Measurements from ENCODE around the gene ESYT2. TPM values are rescaled to one million over a fixed set of nuclear protein-coding genes. Genes with fewer than 3 reads are reported as not detected.
"Not testable (repeated sequence)": the region's sequence is repeated elsewhere in the genome, so short reads cannot be mapped to it uniquely, and the experiment has no call there.

ESYT2 gene
- total RNA-seq, 2 donors from 2014 or later, result 54.4 to 73.3 TPM

GRCh38 chr7:158723714-158724385, 105.5 kb downstream of the ESYT2 start:
- ATAC-seq (peak in 1 of 2 donors; percentile 30), DNase-seq (ENCODE audit: low spot score in 2 of 2) (no peak)
- no peak overlapping the region for H3K27ac Mint-ChIP-seq
- peaks cover 0 to 3% of the 10 kb centered on the region in 2 donors for H3K9me3 Mint-ChIP-seq
- H3K36me3 Mint-ChIP-seq, result no peaks in the 10 kb centered on the region

- ATAC-seq (peak in 1 of 2 donors; percentile 16), DNase-seq (ENCODE audit: low spot score in 2 of 2) (no peak)
- Mint-ChIP-seq H3K27ac (no peak overlapping the region), H3K36me3 (no peaks in the 10 kb centered on the region), H3K9me3 (peaks cover 0 to 3% of the 10 kb centered on the region in 2 donors)
Observed at GRCh38 chr7:158723266-158723665, 106.0 kb downstream of the ESYT2 start.

GRCh38 chr7:158722574-158723237, 106.6 kb downstream of the ESYT2 start:
- Mint-ChIP-seq H3K36me3 (no peaks in the 10 kb centered on the region), H3K9me3 (peaks cover 0 to 3% of the 10 kb centered on the region in 2 donors), H3K27ac (peak overlapping the region in 1 of 2 donors; percentile 9)
- ATAC-seq (peak in 1 of 2 donors; percentile 29), DNase-seq (ENCODE audit: low spot score in 2 of 2) (no peak)

- DNase-seq (ENCODE audit: low spot score in 2 of 2), result no peak
Observed at GRCh38 chr7:158720112-158720511, 109.2 kb downstream of the ESYT2 start.

GRCh38 chr7:158716802-158717201, 112.5 kb downstream of the ESYT2 start:
- Mint-ChIP-seq H3K36me3 (no peaks in the 10 kb centered on the region), H3K27ac (no peak overlapping the region), H3K9me3 (no peaks in the 10 kb centered on the region)
- ATAC-seq (no peak), DNase-seq (ENCODE audit: low spot score in 2 of 2) (no peak)

More at GRCh38 chr7:158720112-158720511, 109.2 kb downstream of the ESYT2 start:
- ATAC-seq, result no peak
- no peaks in the 10 kb centered on the region for H3K36me3 Mint-ChIP-seq
- H3K9me3 Mint-ChIP-seq, result no peaks in the 10 kb centered on the region
- H3K27ac Mint-ChIP-seq, result no peak overlapping the region

GRCh38 chr7:158710651-158711102, 118.6 kb downstream of the ESYT2 start:
- ATAC-seq (peak in 1 of 2 donors; percentile 42), DNase-seq (ENCODE audit: low spot score in 2 of 2) (no peak)
- Mint-ChIP-seq H3K9me3 (no peaks in the 10 kb centered on the region), H3K27ac (no peak overlapping the region), H3K36me3 (peaks cover 0 to 8% of the 10 kb centered on the region in 2 donors)

- H3K36me3 Mint-ChIP-seq, result peaks cover 10 to 20% of the 10 kb centered on the region in 2 donors
- H3K27ac Mint-ChIP-seq, result no peak overlapping the region
- no peak for DNase-seq (ENCODE audit: low spot score in 2 of 2)
- ATAC-seq, result no peak
- no peaks in the 10 kb centered on the region for H3K9me3 Mint-ChIP-seq
Observed at GRCh38 chr7:158707610-158708009, 121.7 kb downstream of the ESYT2 start.

- Mint-ChIP-seq H3K27ac (no peak overlapping the region), H3K9me3 (no peaks in the 10 kb centered on the region), H3K36me3 (peaks cover 10 to 25% of the 10 kb centered on the region in 2 donors)
- DNase-seq (ENCODE audit: low spot score in 2 of 2) (no peak), ATAC-seq (no peak)
Observed at GRCh38 chr7:158706710-158707590, 122.4 kb downstream of the ESYT2 start.

GRCh38 chr7:158706273-158706704, 123.0 kb downstream of the ESYT2 start:
- Mint-ChIP-seq H3K9me3 (no peaks in the 10 kb centered on the region), H3K36me3 (peaks cover 15 to 31% of the 10 kb centered on the region in 2 donors), H3K27ac (no peak overlapping the region)
- DNase-seq (ENCODE audit: low spot score in 2 of 2) (no peak), ATAC-seq (no peak)

- no peak for DNase-seq (ENCODE audit: low spot score in 2 of 2)
- Mint-ChIP-seq H3K27ac (peak overlapping the region in 1 of 2 donors; percentile 93), H3K9me3 (no peaks in the 10 kb centered on the region), H3K36me3 (peaks cover 21 to 40% of the 10 kb centered on the region in 2 donors)
- no peak for ATAC-seq
Observed at GRCh38 chr7:158705234-158705850, 124.0 kb downstream of the ESYT2 start.

- ATAC-seq (peak; percentile 98 to 99), DNase-seq (ENCODE audit: low spot score in 2 of 2) (peak; percentile 96 to 97)
- Mint-ChIP-seq H3K27ac (peak within 1 kb of the TSS; percentile 93 to 96), H3K9me3 (no peaks in the 10 kb centered on the region), H3K36me3 (peaks cover 21 to 42% of the 10 kb centered on the region in 2 donors)
Observed at GRCh38 chr7:158704524-158705233, 124.6 kb downstream of the ESYT2 start, which contains the start of gene NCAPG2. TSS of gene NCAPG2 (minus strand) at chr7:158704804. CDS start at chr7:158701899, 2,905 bp downstream.

GRCh38 chr7:158703679-158704523, 125.4 kb downstream of the ESYT2 start:
- not testable (repeated sequence) for DNase-seq (ENCODE audit: low spot score in 2 of 2); H3K9me3 Mint-ChIP-seq; ATAC-seq
- peaks cover 26 to 49% of the 10 kb centered on the region in 2 donors for H3K36me3 Mint-ChIP-seq
- peak overlapping the region; percentile 93 to 96 for H3K27ac Mint-ChIP-seq

GRCh38 chr7:158702944-158703343, 126.4 kb downstream of the ESYT2 start:
- H3K36me3 Mint-ChIP-seq, result peaks cover 28 to 52% of the 10 kb centered on the region in 2 donors
- H3K27ac Mint-ChIP-seq, result peak overlapping the region; percentile 88 to 93
- no peak for DNase-seq (ENCODE audit: low spot score in 2 of 2)
- H3K9me3 Mint-ChIP-seq, result no peaks in the 10 kb centered on the region
- no peak for ATAC-seq

GRCh38 chr7:158702196-158702595, 127.1 kb downstream of the ESYT2 start:
- Mint-ChIP-seq H3K27ac (no peak overlapping the region), H3K36me3 (peaks cover 28 to 50% of the 10 kb centered on the region in 2 donors), H3K9me3 (no peaks in the 10 kb centered on the region)
- DNase-seq (ENCODE audit: low spot score in 2 of 2) (no peak), ATAC-seq (no peak)

- H3K27ac Mint-ChIP-seq, result no peak overlapping the region
- DNase-seq (ENCODE audit: low spot score in 2 of 2), result no peak
- no peaks in the 10 kb centered on the region for H3K9me3 Mint-ChIP-seq
- ATAC-seq, result no peak
- peaks cover 31 to 69% of the 10 kb centered on the region in 2 donors for H3K36me3 Mint-ChIP-seq
Observed at GRCh38 chr7:158700008-158700407, 129.3 kb downstream of the ESYT2 start.

Data from activated naive CD4-positive, alpha-beta T cell treated with anti-CD3 and anti-CD28 coated beads, Interleukin-2, amount 50 U/mL, for 72 hours (primary cell).